Measurements from ENCODE around the gene KIAA0930. TPM values are rescaled to one million over a fixed set of nuclear protein-coding genes. Genes with fewer than 3 reads are reported as not detected.
A peak's percentile ranks its signal among the peaks of the same experiment; 100 is the strongest.

Gene KIAA0930
- total RNA-seq, 3 donors from 2014 or later: 29.4 to 45.3 (median 35.1) TPM

- Histone ChIP-seq H3K36me3 (no peaks in the 10 kb centered on the region), H3K27ac (peak overlapping the region; percentile 75 to 89), H3K9me3 (no peaks in the 10 kb centered on the region), H3K4me3 (peak overlapping the region; percentile 93 to 99 (median 96)), H3K4me1 (no peaks in the 10 kb centered on the region), H3K27me3 (no peaks in the 10 kb centered on the region)
- intact Hi-C loops (cut with DNase I; ENCODE audit: low total_unique reads): loop anchor here (10.0 kb wide), 1 partner anchor 72 kb away; no protein-coding TSS in a partner anchor
- no peak for TF ChIP-seq CTCF (IDR thresholded peaks at IDR 0.05)
- TF ChIP-seq POLR2A (IDR thresholded peaks at IDR 0.05): no peak
- DNase-seq (ENCODE audit: low spot score in 2 of 2): no peak
Measured at GRCh38 chr22:45163099-45163450, 77.6 kb downstream of the KIAA0930 start.

- TF ChIP-seq CTCF (IDR thresholded peaks at IDR 0.05) (no peak), POLR2AphosphoS5 (IDR thresholded peaks at IDR 0.05) (no peak), POLR2A (IDR thresholded peaks at IDR 0.05) (no peak)
- intact Hi-C loops (cut with DNase I; ENCODE audit: low total_unique reads): loop anchor here (10.0 kb wide), 1 partner anchor 72 kb away; no protein-coding TSS in a partner anchor
- H3K4me1 ChIP-seq: no peaks in the 10 kb centered on the region
- H3K36me3 ChIP-seq: no peaks in the 10 kb centered on the region
- no peaks in the 10 kb centered on the region for H3K9me3 ChIP-seq
- DNase-seq (ENCODE audit: low spot score in 2 of 2): no peak
- no peak overlapping the region for H3K27ac ChIP-seq
- peak overlapping the region; percentile 93 to 99 (median 96) for H3K4me3 ChIP-seq
- H3K27me3 ChIP-seq: no peaks in the 10 kb centered on the region
Measured at GRCh38 chr22:45162531-45162930, 78.2 kb downstream of the KIAA0930 start.

DNA sequence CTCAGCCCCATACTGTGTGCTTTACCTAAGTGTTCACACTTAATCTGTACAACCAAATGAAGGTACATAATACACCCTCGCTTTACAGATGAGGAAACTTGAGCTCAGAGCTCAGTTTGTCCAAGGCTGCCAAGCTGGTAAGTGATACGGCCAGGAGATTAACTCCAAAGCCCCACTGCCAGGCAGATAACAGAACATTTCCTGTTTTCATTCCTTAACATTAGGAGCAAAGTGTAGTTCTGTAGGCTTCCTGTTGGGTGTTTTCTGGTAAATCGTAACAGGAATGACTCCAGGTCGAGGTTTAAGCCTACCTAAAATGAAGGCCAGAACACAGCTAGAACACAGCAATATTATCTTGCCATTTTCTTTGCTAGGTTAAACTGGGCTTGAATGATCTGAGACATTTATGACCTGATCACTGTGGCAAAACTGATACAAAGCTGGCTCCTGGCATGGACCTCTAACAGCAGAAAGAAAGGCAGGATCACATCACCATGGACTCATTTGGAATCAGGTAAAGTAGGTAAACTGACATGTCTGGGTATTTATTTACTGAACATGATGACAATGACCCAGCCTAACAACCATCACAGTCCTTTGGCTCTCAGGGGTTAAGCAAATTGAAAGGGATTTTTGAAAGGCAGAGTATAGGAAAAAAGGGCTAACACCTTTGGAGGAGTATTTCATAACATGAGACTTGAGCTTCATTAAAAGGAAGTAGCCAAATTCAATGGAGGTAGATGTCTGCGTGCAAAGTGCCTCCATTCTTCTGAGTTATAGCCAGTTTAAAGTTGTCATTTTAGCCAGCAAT, 80.8 kb downstream of the KIAA0930 start:
- H3K27me3 ChIP-seq: no peaks in the 10 kb centered on the region
- H3K36me3 ChIP-seq: no peaks in the 10 kb centered on the region
- intact Hi-C loops (cut with DNase I; ENCODE audit: low total_unique reads): loop anchor here (10.0 kb wide), 2 partner anchors 75 to 1055 kb away; no protein-coding TSS in a partner anchor
- no peaks in the 10 kb centered on the region for H3K9me3 ChIP-seq
- TF ChIP-seq POLR2A (IDR thresholded peaks at IDR 0.05) (no peak), CTCF (IDR thresholded peaks at IDR 0.05) (no peak), POLR2AphosphoS5 (IDR thresholded peaks at IDR 0.05) (no peak)
- H3K27ac ChIP-seq: peak overlapping the region; percentile 41 to 65
- no peak overlapping the region for H3K4me3 ChIP-seq
- DNase-seq (ENCODE audit: low spot score in 2 of 2): no peak
- H3K4me1 ChIP-seq: no peaks in the 10 kb centered on the region

GRCh38 chr22:45157907-45158306, 82.8 kb downstream of the KIAA0930 start:
- DNase-seq (ENCODE audit: low spot score in 2 of 2): no peak
- intact Hi-C loops (cut with DNase I; ENCODE audit: low total_unique reads): loop anchor here (10.0 kb wide), 1 partner anchor 1057 kb away; no protein-coding TSS in a partner anchor
- Histone ChIP-seq H3K36me3 (no peaks in the 10 kb centered on the region), H3K27ac (peak overlapping the region in 1 of 2 donors; percentile 16), H3K9me3 (no peaks in the 10 kb centered on the region), H3K4me3 (no peak overlapping the region), H3K27me3 (no peaks in the 10 kb centered on the region), H3K4me1 (no peaks in the 10 kb centered on the region)
- TF ChIP-seq POLR2AphosphoS5 (IDR thresholded peaks at IDR 0.05) (no peak), CTCF (IDR thresholded peaks at IDR 0.05) (no peak)

- TF ChIP-seq CTCF (IDR thresholded peaks at IDR 0.05): no peak
- no peak for TF ChIP-seq POLR2A (IDR thresholded peaks at IDR 0.05)
- TF ChIP-seq POLR2AphosphoS5 (IDR thresholded peaks at IDR 0.05): no peak
- Histone ChIP-seq H3K4me3 (no peak overlapping the region), H3K9me3 (no peaks in the 10 kb centered on the region), H3K27me3 (no peaks in the 10 kb centered on the region), H3K27ac (no peak overlapping the region), H3K4me1 (no peaks in the 10 kb centered on the region), H3K36me3 (no peaks in the 10 kb centered on the region)
- intact Hi-C loops (cut with DNase I; ENCODE audit: low total_unique reads): loop anchor here (10.0 kb wide), 1 partner anchor 1060 kb away; no protein-coding TSS in a partner anchor
- DNase-seq (ENCODE audit: low spot score in 2 of 2): no peak
Measured at GRCh38 chr22:45155050-45155840, 85.4 kb downstream of the KIAA0930 start.

Measured in breast epithelium (tissue), 4 donors.